Gastroesophageal sphincter (tissue), 3 donors: ENCODE results near the gene ARPC1B.

Source experiments
- CTCF ChIP-seq, 4 experiments: fragments of 200-600 bp in 2 of 4; fragments of 450-650 bp in 2 of 4; sonication (generic) in 1 of 4; IDR thresholded peaks; one replicate each; pipeline ENCODE4 v1.5.1; 2017 to 2019; ENCODE audit warnings: antibody characterized with exemption in 4 of 4, mild to moderate bottlenecking in 2 of 4, moderate library complexity in 2 of 4
- POLR2A ChIP-seq, 2 donors: fragments of 450-650 bp; IDR thresholded peaks; one replicate each; pipeline ENCODE4 v1.6.1; 2017; ENCODE audit warnings: antibody characterized with exemption in 2 of 2, mild to moderate bottlenecking in 2 of 2, moderate library complexity in 1 of 2

- TF ChIP-seq POLR2A (IDR thresholded peaks at IDR 0.05) (no peak), CTCF (IDR thresholded peaks at IDR 0.05) (no peak)
These were observed 43.5 kb upstream of the ARPC1B start for GRCh38 chr7:99331002-99331401.
